ENCODE measurements around the gene RNF32.

Gene RNF32

DNA sequence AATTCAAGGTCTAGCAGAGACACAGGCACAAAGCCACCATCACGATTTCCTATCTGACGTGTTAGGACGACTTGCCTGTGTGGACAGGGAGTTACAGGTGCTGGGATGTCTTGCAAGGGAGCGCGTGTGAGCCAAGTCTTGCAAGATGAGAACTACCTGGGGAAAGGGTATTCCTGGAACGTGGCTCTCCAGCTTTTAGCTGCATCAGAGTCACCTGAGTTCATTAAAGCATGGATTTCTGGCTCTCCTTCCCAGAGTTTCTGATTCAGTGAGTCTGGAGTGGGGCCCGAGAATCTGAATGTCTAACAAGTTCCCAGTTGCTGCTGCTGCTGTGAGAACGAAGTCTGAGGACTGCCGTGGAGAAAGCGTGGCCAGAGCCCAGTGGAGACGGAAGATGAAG, 30.0 kb upstream of the RNF32 start:
- H3K23ac ChIP-seq (ENCODE audit: low read length): no peak overlapping the region
- H2AK5ac ChIP-seq (ENCODE audit: low read length): no peak overlapping the region
- no peak overlapping the region for H2BK120ac ChIP-seq (ENCODE audit: low read depth, low read length)
- H3K27me3 ChIP-seq (ENCODE audit: insufficient read depth, low read length, poor library complexity): no peaks in the 10 kb centered on the region
- H3K56ac ChIP-seq (ENCODE audit: low read length): no peak overlapping the region
- no peak for DNase-seq
- H3K4me1 ChIP-seq (ENCODE audit: control insufficient read depth, low read depth, low read length): no peaks in the 10 kb centered on the region
- no peak overlapping the region for H2BK15ac ChIP-seq (replicated peaks; ENCODE audit: low read depth)
- no peaks in the 10 kb centered on the region for H3K79me1 ChIP-seq (ENCODE audit: low read length)
- H3K4me2 ChIP-seq (ENCODE audit: low read length): no peak overlapping the region
- no peak overlapping the region for H3K4ac ChIP-seq (ENCODE audit: low read depth, low read length)
- H2BK5ac ChIP-seq (ENCODE audit: low read length): no peak overlapping the region
- WGBS (ENCODE audit: extremely low coverage, insufficient coverage, low lambda C conversion rate): no CpG with 5 or more reads among the region's 11 CpGs
- no peak overlapping the region for H4K5ac ChIP-seq (ENCODE audit: low read length)
- H3K79me2 ChIP-seq (ENCODE audit: control insufficient read depth, insufficient read depth, low read length): no peaks in the 10 kb centered on the region
- no peak overlapping the region for H3K27ac ChIP-seq (ENCODE audit: low read depth, low read length)
- H3K36me3 ChIP-seq (ENCODE audit: control insufficient read depth, insufficient read depth, low read length): no peaks in the 10 kb centered on the region
- H3K4me3 ChIP-seq (ENCODE audit: low read length): no peak overlapping the region
- no peak overlapping the region for H3K18ac ChIP-seq (ENCODE audit: low read length)
- H3K9ac ChIP-seq (ENCODE audit: low read length): no peak overlapping the region
- no peak overlapping the region for H4K8ac ChIP-seq (ENCODE audit: low read depth, low read length)

DNA sequence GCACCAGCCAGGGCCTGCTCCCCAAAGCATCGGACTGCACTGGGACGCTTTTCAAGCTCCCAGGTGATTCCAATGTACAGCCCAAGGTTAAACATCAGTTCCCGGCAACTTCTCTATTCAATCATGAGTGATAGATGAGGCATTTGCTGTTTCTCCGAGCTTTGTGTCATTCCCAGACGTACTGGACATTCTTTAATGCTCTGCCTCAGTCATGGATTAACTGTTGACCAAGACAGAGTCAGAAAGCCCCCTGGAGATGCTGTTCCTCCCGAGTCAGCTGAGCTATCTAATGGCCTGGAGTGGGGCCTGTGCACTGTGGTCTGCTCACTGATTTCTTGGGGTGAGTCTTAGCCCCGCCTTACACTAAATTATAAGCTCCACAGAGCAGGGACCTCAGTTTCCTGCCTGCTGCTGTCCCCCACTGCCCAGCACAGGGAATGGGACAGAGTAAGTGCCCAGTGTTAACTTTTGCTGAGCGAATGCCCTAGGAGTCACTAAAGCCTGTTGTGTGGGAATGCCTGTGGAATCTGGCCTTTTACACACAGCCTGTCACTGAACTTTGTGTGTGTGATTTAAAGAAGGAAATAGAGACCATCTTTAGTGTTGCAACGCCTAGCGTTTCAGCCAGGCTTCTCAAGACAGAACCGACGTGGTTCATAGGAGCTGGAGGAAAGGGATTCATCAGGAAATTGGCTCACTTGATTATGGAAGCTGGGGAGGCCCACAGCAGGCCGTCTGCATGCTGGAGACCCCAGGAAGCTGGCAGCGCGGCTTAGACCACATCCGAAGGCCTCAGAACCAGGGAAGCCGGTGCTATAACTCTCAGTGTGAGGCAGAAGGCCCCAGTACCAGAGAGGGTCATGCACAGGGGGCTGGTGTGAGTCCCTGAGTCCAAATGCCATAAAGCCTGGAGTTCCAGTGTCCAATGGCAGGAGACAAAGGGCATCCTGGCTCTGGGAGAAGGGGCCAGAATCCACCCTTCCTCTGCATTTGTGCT, 29.3 kb upstream of the RNF32 start:
- DNase-seq: no peak
- H3K4ac ChIP-seq (ENCODE audit: low read depth, low read length): no peak overlapping the region
- no peaks in the 10 kb centered on the region for H3K4me1 ChIP-seq (ENCODE audit: control insufficient read depth, low read depth, low read length)

DNA sequence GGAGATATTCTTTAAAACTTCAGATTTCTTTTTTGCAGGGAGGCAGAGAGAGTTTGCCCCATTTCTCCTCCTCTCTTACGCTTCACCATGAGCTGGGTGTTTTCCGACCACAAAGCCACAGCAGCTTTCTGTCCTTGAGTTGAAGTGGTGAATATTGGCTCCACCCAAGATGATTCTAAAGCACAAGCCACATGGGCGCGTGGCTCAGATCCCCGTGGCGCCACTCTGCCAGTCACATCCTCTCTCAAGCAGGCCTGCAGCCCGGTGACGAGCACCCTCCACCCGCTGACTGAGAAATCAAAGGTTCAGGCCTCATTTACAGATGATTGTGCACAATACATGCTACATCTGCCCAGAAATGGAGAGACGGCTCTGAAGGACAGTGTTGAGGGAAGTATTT, 27.6 kb upstream of the RNF32 start:
- Histone ChIP-seq H2AK5ac (ENCODE audit: low read length) (no peak overlapping the region), H3K27ac (ENCODE audit: low read depth, low read length) (no peak overlapping the region), H3K56ac (ENCODE audit: low read length) (no peak overlapping the region), H3K4ac (ENCODE audit: low read depth, low read length) (no peak overlapping the region), H3K18ac (ENCODE audit: low read length) (no peak overlapping the region), H3K36me3 (ENCODE audit: control insufficient read depth, insufficient read depth, low read length) (no peaks in the 10 kb centered on the region), H4K5ac (ENCODE audit: low read length) (no peak overlapping the region), H2BK5ac (ENCODE audit: low read length) (no peak overlapping the region), H3K4me3 (ENCODE audit: low read length) (no peak overlapping the region), H2BK120ac (ENCODE audit: low read depth, low read length) (no peak overlapping the region), H3K79me2 (ENCODE audit: control insufficient read depth, insufficient read depth, low read length) (no peaks in the 10 kb centered on the region), H3K79me1 (ENCODE audit: low read length) (no peaks in the 10 kb centered on the region), H3K4me2 (ENCODE audit: low read length) (no peak overlapping the region), H3K4me1 (ENCODE audit: control insufficient read depth, low read depth, low read length) (no peaks in the 10 kb centered on the region), H3K23ac (ENCODE audit: low read length) (no peak overlapping the region), H3K27me3 (ENCODE audit: insufficient read depth, low read length, poor library complexity) (no peaks in the 10 kb centered on the region), H2BK15ac (replicated peaks; ENCODE audit: low read depth) (no peak overlapping the region), H4K8ac (ENCODE audit: low read depth, low read length) (no peak overlapping the region), H3K9ac (ENCODE audit: low read length) (no peak overlapping the region)
- WGBS (ENCODE audit: extremely low coverage, insufficient coverage, low lambda C conversion rate): no CpG with 5 or more reads among the region's 10 CpGs
- DNase-seq: no peak

More for the DNA sequence above, 29.3 kb upstream of the RNF32 start:
- Histone ChIP-seq H3K27ac (ENCODE audit: low read depth, low read length) (no peak overlapping the region), H3K23ac (ENCODE audit: low read length) (no peak overlapping the region), H2BK5ac (ENCODE audit: low read length) (no peak overlapping the region), H3K9ac (ENCODE audit: low read length) (no peak overlapping the region), H3K56ac (ENCODE audit: low read length) (no peak overlapping the region), H2AK5ac (ENCODE audit: low read length) (no peak overlapping the region), H2BK120ac (ENCODE audit: low read depth, low read length) (no peak overlapping the region), H3K27me3 (ENCODE audit: insufficient read depth, low read length, poor library complexity) (no peaks in the 10 kb centered on the region), H2BK15ac (replicated peaks; ENCODE audit: low read depth) (no peak overlapping the region), H3K4me2 (ENCODE audit: low read length) (no peak overlapping the region), H3K79me2 (ENCODE audit: control insufficient read depth, insufficient read depth, low read length) (no peaks in the 10 kb centered on the region), H3K4me3 (ENCODE audit: low read length) (no peak overlapping the region), H3K18ac (ENCODE audit: low read length) (no peak overlapping the region), H3K79me1 (ENCODE audit: low read length) (no peaks in the 10 kb centered on the region), H4K5ac (ENCODE audit: low read length) (no peak overlapping the region), H3K36me3 (ENCODE audit: control insufficient read depth, insufficient read depth, low read length) (no peaks in the 10 kb centered on the region), H4K8ac (ENCODE audit: low read depth, low read length) (no peak overlapping the region)
- WGBS (ENCODE audit: extremely low coverage, insufficient coverage, low lambda C conversion rate): no CpG with 5 or more reads among the region's 17 CpGs

DNA sequence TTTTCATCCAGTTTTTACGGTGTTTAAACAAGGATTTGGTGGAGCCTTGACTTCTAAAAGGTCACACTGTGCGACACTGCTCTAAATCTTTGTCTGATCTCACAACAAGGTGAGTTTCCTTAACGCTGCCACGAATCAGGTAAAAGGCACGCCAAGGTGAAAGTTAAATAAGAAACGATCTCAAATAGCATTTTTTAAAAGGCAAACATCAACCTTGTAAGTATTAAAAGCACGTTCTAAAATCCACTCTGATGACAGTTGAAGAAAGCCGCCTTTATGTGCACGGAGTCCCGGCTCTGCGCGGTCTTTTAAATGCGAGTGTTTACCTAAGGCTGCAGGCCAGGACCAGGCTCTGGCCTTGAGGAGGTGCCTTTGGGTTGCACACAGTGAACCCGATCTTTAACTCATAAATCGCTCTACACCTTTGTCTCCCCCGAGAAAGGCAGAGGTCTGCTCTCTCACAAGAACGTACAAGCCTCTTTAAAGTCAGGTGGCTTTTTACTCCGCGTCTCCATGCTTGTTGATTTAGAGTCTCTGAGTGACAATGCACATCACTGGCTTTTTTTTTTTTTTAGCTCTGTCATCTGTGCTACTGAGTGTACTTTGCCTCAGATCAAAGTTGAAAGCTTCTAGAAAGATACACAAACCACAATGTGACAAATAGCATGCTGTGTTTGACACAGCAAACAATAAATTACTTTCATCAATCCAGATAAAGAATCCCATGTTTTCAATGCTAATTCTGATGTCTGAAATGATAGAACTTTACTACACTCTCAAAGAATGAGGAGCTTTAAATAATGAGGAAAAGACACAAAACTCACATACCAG, 25.9 kb upstream of the RNF32 start:
- Histone ChIP-seq H3K36me3 (ENCODE audit: control insufficient read depth, insufficient read depth, low read length) (no peaks in the 10 kb centered on the region), H3K27me3 (ENCODE audit: insufficient read depth, low read length, poor library complexity) (no peaks in the 10 kb centered on the region), H4K8ac (ENCODE audit: low read depth, low read length) (no peak overlapping the region), H3K18ac (ENCODE audit: low read length) (no peak overlapping the region), H2AK5ac (ENCODE audit: low read length) (no peak overlapping the region), H3K9ac (ENCODE audit: low read length) (no peak overlapping the region), H4K5ac (ENCODE audit: low read length) (no peak overlapping the region), H3K79me1 (ENCODE audit: low read length) (no peaks in the 10 kb centered on the region), H3K56ac (ENCODE audit: low read length) (no peak overlapping the region), H3K4me1 (ENCODE audit: control insufficient read depth, low read depth, low read length) (peaks cover 2% of the 10 kb centered on the region), H2BK5ac (ENCODE audit: low read length) (no peak overlapping the region), H3K4me2 (ENCODE audit: low read length) (no peak overlapping the region), H2BK120ac (ENCODE audit: low read depth, low read length) (no peak overlapping the region), H3K4ac (ENCODE audit: low read depth, low read length) (no peak overlapping the region), H3K27ac (ENCODE audit: low read depth, low read length) (no peak overlapping the region), H2BK15ac (replicated peaks; ENCODE audit: low read depth) (no peak overlapping the region), H3K79me2 (ENCODE audit: control insufficient read depth, insufficient read depth, low read length) (no peaks in the 10 kb centered on the region), H3K23ac (ENCODE audit: low read length) (no peak overlapping the region), H3K4me3 (ENCODE audit: low read length) (no peak overlapping the region)
- no CpG with 5 or more reads among the region's 19 CpGs for WGBS (ENCODE audit: extremely low coverage, insufficient coverage, low lambda C conversion rate)
- DNase-seq: no peak

DNA sequence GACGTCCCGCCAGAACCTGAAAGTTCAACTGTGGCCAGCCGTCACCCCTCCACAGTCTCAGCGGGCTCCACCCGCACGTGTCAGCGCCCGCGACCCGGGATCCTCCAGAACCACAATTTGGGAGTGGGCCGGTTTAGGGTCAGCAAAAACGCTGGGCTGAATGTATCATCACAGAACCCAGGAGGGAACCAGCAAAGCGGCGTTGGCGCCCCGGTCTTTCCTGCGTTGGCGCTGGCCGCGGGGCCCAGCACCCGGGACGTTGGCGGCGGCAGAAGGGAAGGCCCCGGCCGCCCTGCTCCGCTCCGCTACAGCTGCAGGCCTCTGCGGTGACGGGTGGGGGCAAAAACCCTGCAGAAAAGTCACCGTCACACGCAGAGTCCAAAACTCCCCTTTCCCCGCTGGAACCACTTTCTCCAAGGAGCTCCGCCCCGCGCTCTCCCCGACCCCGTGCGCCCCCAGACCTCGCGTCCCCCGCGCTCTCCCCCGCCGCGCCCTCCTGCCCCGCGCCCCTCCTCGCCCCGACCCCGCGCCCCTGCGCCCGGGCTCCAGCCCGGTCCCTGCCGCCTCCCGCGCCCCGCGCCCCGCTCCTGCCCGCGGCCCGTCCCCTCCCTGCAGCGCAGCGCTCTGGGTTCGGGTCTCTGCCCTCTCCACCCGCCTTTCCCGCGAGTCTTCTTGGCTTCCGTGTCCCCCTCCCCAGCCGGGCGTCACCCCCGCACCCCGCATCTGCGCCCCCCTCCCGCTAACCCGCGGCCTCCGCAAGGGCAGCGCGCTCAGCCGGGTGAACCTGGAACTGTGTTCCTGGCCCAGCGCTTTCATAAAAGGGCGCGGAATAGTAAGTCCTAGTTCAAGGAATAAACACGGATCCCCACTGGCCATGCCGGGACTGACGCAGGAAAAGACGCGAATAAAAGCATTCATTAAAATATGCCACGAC, 24.0 kb upstream of the RNF32 start:
- WGBS (ENCODE audit: extremely low coverage, insufficient coverage, low lambda C conversion rate): no CpG with 5 or more reads among the region's 92 CpGs
- peak overlapping the region; percentile 30 for H3K4me3 ChIP-seq (ENCODE audit: low read length)
- no peak overlapping the region for H2BK5ac ChIP-seq (ENCODE audit: low read length)
- no peak overlapping the region for H3K23ac ChIP-seq (ENCODE audit: low read length)
- peak overlapping the region; percentile 76 for H4K8ac ChIP-seq (ENCODE audit: low read depth, low read length)
- no peaks in the 10 kb centered on the region for H3K27me3 ChIP-seq (ENCODE audit: insufficient read depth, low read length, poor library complexity)
- H3K79me1 ChIP-seq (ENCODE audit: low read length): no peaks in the 10 kb centered on the region
- H3K4me2 ChIP-seq (ENCODE audit: low read length): peak overlapping the region; percentile 68
- H2AK5ac ChIP-seq (ENCODE audit: low read length): no peak overlapping the region
- no peaks in the 10 kb centered on the region for H3K36me3 ChIP-seq (ENCODE audit: control insufficient read depth, insufficient read depth, low read length)
- peak; percentile 35 for DNase-seq
- H2BK15ac ChIP-seq (replicated peaks; ENCODE audit: low read depth): no peak overlapping the region
- H3K56ac ChIP-seq (ENCODE audit: low read length): peak overlapping the region; percentile 80
- H2BK120ac ChIP-seq (ENCODE audit: low read depth, low read length): no peak overlapping the region
- peak overlapping the region; percentile 78 for H3K18ac ChIP-seq (ENCODE audit: low read length)
- no peaks in the 10 kb centered on the region for H3K79me2 ChIP-seq (ENCODE audit: control insufficient read depth, insufficient read depth, low read length)
- no peak overlapping the region for H4K5ac ChIP-seq (ENCODE audit: low read length)
- H3K9ac ChIP-seq (ENCODE audit: low read length): peak overlapping the region; percentile 63
- peak overlapping the region; percentile 88 for H3K4ac ChIP-seq (ENCODE audit: low read depth, low read length)
- H3K4me1 ChIP-seq (ENCODE audit: control insufficient read depth, low read depth, low read length): peaks cover 2% of the 10 kb centered on the region
- no peak overlapping the region for H3K27ac ChIP-seq (ENCODE audit: low read depth, low read length)

All from mesendoderm (in vitro differentiated cells).